CD14-positive monocyte (primary cell): Measurements from ENCODE around the gene COPG2. TPM values are rescaled to one million over a fixed set of nuclear protein-coding genes. Genes with fewer than 3 reads are reported as not detected.
"Not testable (repeated sequence)": the region's sequence is repeated elsewhere in the genome, so short reads cannot be mapped to it uniquely, and the experiment has no call there.

Source experiments
- DNase-seq, 3 donors: peaks; one replicate each; pipeline ENCODE4 v3.0.0-alpha.2; 2011 to 2022
- H2AFZ ChIP-seq: 2 replicates; pipeline ENCODE4 v1.6.0; 2012; ENCODE audit warnings: mild to moderate bottlenecking, low read depth, low read length, inconsistent platforms; ENCODE audit not compliant: insufficient read depth, poor library complexity, severe bottlenecking
- H3K27ac ChIP-seq, 2 donors: 1 replicate in 1 of 2; 2 replicates in 1 of 2; pipeline ENCODE4 v1.5.1; 2012 to 2013; ENCODE audit warnings: low read length in 2 of 2, control low read depth in 1 of 2, inconsistent platforms in 1 of 2, low read depth in 1 of 2, mild to moderate bottlenecking in 1 of 2
- H3K27me3 ChIP-seq, 2 donors: one replicate each; pipeline versions ENCODE4 v1.6.0 to v1.6.1; 2011 to 2013; ENCODE audit warnings: low read length in 2 of 2; ENCODE audit not compliant: control insufficient read depth in 2 of 2, insufficient read depth in 2 of 2
- H3K36me3 ChIP-seq, 2 donors: replicated peaks in 1 of 2; 1 replicate in 1 of 2; 2 replicates in 1 of 2; pipeline versions ENCODE4 v1.5.1 to v1.6.1; 2012 to 2013; ENCODE audit warnings: low read length in 2 of 2, control low read depth in 1 of 2, inconsistent platforms in 1 of 2, mild to moderate bottlenecking in 1 of 2; ENCODE audit not compliant: insufficient read depth in 2 of 2, control insufficient read depth in 1 of 2
- H3K4me1 ChIP-seq, 2 donors: 1 replicate in 1 of 2; 2 replicates in 1 of 2; pipeline versions ENCODE4 v1.5.1 to v1.6.1; 2012 to 2013; ENCODE audit warnings: low read length in 2 of 2, control low read depth in 1 of 2, inconsistent platforms in 1 of 2, mild to moderate bottlenecking in 1 of 2, moderate library complexity in 1 of 2; ENCODE audit not compliant: insufficient read depth in 2 of 2, control insufficient read depth in 1 of 2
- H3K4me2 ChIP-seq: replicated peaks from 2 replicates; pipeline ENCODE3; 2012; ENCODE audit warnings: low read length, moderate library complexity, mild to moderate bottlenecking; ENCODE audit not compliant: poor library complexity, severe bottlenecking; ENCODE audit errors: extremely low read depth
- H3K4me3 ChIP-seq, 3 experiments: fragments of 200-600 bp in 1 of 3; sonication (generic) in 1 of 3; replicated peaks in 1 of 3; 1 replicate in 2 of 3; 2 replicates in 1 of 3; pipeline ENCODE4 v1.5.1; 2011 to 2013; ENCODE audit warnings: low read length in 3 of 3, mild to moderate bottlenecking in 3 of 3, control low read depth in 2 of 3, low read depth in 2 of 3, inconsistent platforms in 1 of 3, moderate library complexity in 1 of 3
- H3K79me2 ChIP-seq: 2 replicates; pipeline ENCODE4 v1.6.0; 2012; ENCODE audit warnings: mild to moderate bottlenecking, control low read depth, inconsistent platforms, low read length, moderate library complexity; ENCODE audit not compliant: insufficient read depth
- H3K9ac ChIP-seq: 2 replicates; pipeline ENCODE4 v1.6.0; 2017; ENCODE audit warnings: low read length, mild to moderate bottlenecking; ENCODE audit not compliant: insufficient read depth, poor library complexity, severe bottlenecking
- H3K9me3 ChIP-seq, 2 donors: replicated peaks in 1 of 2; 1 replicate in 1 of 2; 2 replicates in 1 of 2; pipeline versions ENCODE4 v1.5.1 to v1.6.1; 2012 to 2013; ENCODE audit warnings: low read length in 2 of 2, control low read depth in 1 of 2; ENCODE audit not compliant: control insufficient read depth in 1 of 2, insufficient read depth in 1 of 2
- H4K20me1 ChIP-seq: 2 replicates; pipeline ENCODE4 v1.6.0; 2012; ENCODE audit warnings: mild to moderate bottlenecking, low read length, control low read depth, moderate library complexity; ENCODE audit not compliant: insufficient read depth
- H3K27ac Mint-ChIP-seq, 7 donors: one replicate each; pipeline ENCODE4 v1.8.0; 2020; ENCODE audit warnings: mild to moderate bottlenecking in 7 of 7, mixed read lengths in 7 of 7, moderate library complexity in 6 of 7, inconsistent platforms in 2 of 7
- H3K27me3 Mint-ChIP-seq, 3 donors: one replicate each; pipeline ENCODE4 v1.8.0; 2021 to 2022; ENCODE audit warnings: low read depth in 3 of 3, mild to moderate bottlenecking in 3 of 3, mixed read lengths in 3 of 3, moderate library complexity in 3 of 3, inconsistent platforms in 1 of 3
- H3K36me3 Mint-ChIP-seq, 2 donors: one replicate each; pipeline ENCODE4 v1.8.0; 2020; ENCODE audit warnings: mixed read lengths in 2 of 2, inconsistent platforms in 1 of 2, mild to moderate bottlenecking in 1 of 2
- H3K4me1 Mint-ChIP-seq: one replicate; pipeline ENCODE4 v1.8.0; 2020; ENCODE audit warnings: mild to moderate bottlenecking, mixed read lengths
- H3K4me3 Mint-ChIP-seq, 2 donors: one replicate each; pipeline ENCODE4 v1.8.0; 2020; ENCODE audit warnings: mild to moderate bottlenecking in 2 of 2, mixed read lengths in 2 of 2, moderate library complexity in 1 of 2
- H3K9me3 Mint-ChIP-seq, 7 donors: one replicate each; pipeline ENCODE4 v1.8.0; 2020 to 2022; ENCODE audit warnings: mixed read lengths in 7 of 7, mild to moderate bottlenecking in 6 of 7, moderate library complexity in 6 of 7, inconsistent platforms in 2 of 7
- CTCF ChIP-seq: fragments of 200-600 bp; IDR thresholded peaks from one replicate; pipeline ENCODE4 v1.8.0; 2022; ENCODE audit warnings: antibody characterized with exemption, mild to moderate bottlenecking
- WGBS: methylation state at CpG from one replicate; pipeline ENCODE4 v1.1.5; 2013; ENCODE audit warnings: missing lambda C conversion rate; ENCODE audit not compliant: insufficient coverage; 5-methylcytosine and 5-hydroxymethylcytosine counted together
- intact Hi-C, 2 donors: fragments of 100-400 bp; cut with micrococcal nuclease; formaldehyde crosslinking; loops; one replicate each; pipeline versions ENCODE4 v1.15.0 to v1.15.1; 2023
- polyA plus RNA-seq, 3 donors: library from polyadenylated mRNA; depleted of rRNA in 1 of 3; unstranded in 2 of 3; stranded (reverse) in 1 of 3; fragments of 300-500 nt in 2 of 3; fragments of >200 nt in 1 of 3; fragmentation: Illumina TruSeq in 2 of 3; gene quantifications; 1 replicate in 2 of 3; 2 replicates in 1 of 3; pipeline ENCODE4 v1.2.3, GENCODE V29; 2012 to 2021

The COPG2 gene
- polyA plus RNA-seq, 3 donors = 2.7 to 10.3 (median 9.6) TPM

GRCh38 chr7:130595986-130596385 is 72.6 kb downstream of the COPG2 start:
- Histone ChIP-seq H3K4me2 (no peak overlapping the region), H3K9ac (no peak overlapping the region), H3K36me3 (no peaks in the 10 kb centered on the region), H2AFZ (no peak overlapping the region), H4K20me1 (no peaks in the 10 kb centered on the region), H3K79me2 (no peaks in the 10 kb centered on the region), H3K27ac (no peak overlapping the region), H3K4me1 (no peaks in the 10 kb centered on the region), H3K9me3 (no peaks in the 10 kb centered on the region), H3K27me3 (no peaks in the 10 kb centered on the region), H3K4me3 (no peak overlapping the region)
- DNase-seq = no peak
- Mint-ChIP-seq H3K27me3 (no peaks in the 10 kb centered on the region), H3K27ac (peak overlapping the region in 1 of 7 donors; percentile 2), H3K9me3 (peaks cover 0 to 11% (median 2%) of the 10 kb centered on the region in 7 donors), H3K36me3 (peaks cover 15 to 24% of the 10 kb centered on the region in 2 donors), H3K4me3 (no peak overlapping the region), H3K4me1 (no peaks in the 10 kb centered on the region)
- intact Hi-C loops = no loop called here
- no peak for TF ChIP-seq CTCF
- 100% methylated on average over 1 of the region's 4 CpGs for WGBS

- Histone ChIP-seq H3K79me2 (no peaks in the 10 kb centered on the region), H3K27ac (no peak overlapping the region), H3K27me3 (no peaks in the 10 kb centered on the region), H3K4me3 (no peak overlapping the region), H4K20me1 (no peaks in the 10 kb centered on the region), H3K4me2 (no peak overlapping the region), H3K9ac (no peak overlapping the region), H3K36me3 (no peaks in the 10 kb centered on the region), H3K4me1 (no peaks in the 10 kb centered on the region), H2AFZ (no peak overlapping the region), H3K9me3 (no peaks in the 10 kb centered on the region)
- Mint-ChIP-seq H3K27me3 (peaks cover 0 to 3% (median 0%) of the 10 kb centered on the region in 3 donors), H3K4me1 (no peaks in the 10 kb centered on the region), H3K4me3 (no peak overlapping the region), H3K36me3 (peaks cover 11 to 20% of the 10 kb centered on the region in 2 donors), H3K27ac (no peak overlapping the region), H3K9me3 (peaks cover under 1 to 23% (median 7%) of the 10 kb centered on the region in 7 donors)
- no peak for DNase-seq
- intact Hi-C loops = no loop called here
- no CpG with 5 or more reads among the region's 1 CpG for WGBS
- TF ChIP-seq CTCF = no peak
These were observed 75.5 kb downstream of the COPG2 start for GRCh38 chr7:130593033-130593432.

GRCh38 chr7:130591464-130591863 is 77.1 kb downstream of the COPG2 start:
- H3K4me1 ChIP-seq, H3K9ac ChIP-seq, H3K9me3 ChIP-seq, intact Hi-C loops, H3K27me3 ChIP-seq, H2AFZ ChIP-seq, H3K4me3 ChIP-seq, H3K27me3 Mint-ChIP-seq, H3K4me2 ChIP-seq, H3K36me3 ChIP-seq, H3K4me1 Mint-ChIP-seq, H3K79me2 ChIP-seq, H4K20me1 ChIP-seq, DNase-seq, H3K27ac ChIP-seq, H3K4me3 Mint-ChIP-seq, H3K27ac Mint-ChIP-seq: not testable (repeated sequence)
- WGBS = 100% methylated on average over 5 of the region's 30 CpGs
- Mint-ChIP-seq H3K9me3 (peaks cover 2 to 23% (median 9%) of the 10 kb centered on the region in 7 donors), H3K36me3 (peaks cover 7 to 17% of the 10 kb centered on the region in 2 donors)
